Measurements from ENCODE around the gene STPG1. TPM values are rescaled to one million over a fixed set of nuclear protein-coding genes. Genes with fewer than 3 reads are reported as not detected.

Gene STPG1
- total and polyA plus RNA-seq, 9 of the 15 experiments (the other 6 are each of a cell fraction or from before 2014, with no cell fraction given): 5.0 to 11.9 (median 8.3) TPM

DNA sequence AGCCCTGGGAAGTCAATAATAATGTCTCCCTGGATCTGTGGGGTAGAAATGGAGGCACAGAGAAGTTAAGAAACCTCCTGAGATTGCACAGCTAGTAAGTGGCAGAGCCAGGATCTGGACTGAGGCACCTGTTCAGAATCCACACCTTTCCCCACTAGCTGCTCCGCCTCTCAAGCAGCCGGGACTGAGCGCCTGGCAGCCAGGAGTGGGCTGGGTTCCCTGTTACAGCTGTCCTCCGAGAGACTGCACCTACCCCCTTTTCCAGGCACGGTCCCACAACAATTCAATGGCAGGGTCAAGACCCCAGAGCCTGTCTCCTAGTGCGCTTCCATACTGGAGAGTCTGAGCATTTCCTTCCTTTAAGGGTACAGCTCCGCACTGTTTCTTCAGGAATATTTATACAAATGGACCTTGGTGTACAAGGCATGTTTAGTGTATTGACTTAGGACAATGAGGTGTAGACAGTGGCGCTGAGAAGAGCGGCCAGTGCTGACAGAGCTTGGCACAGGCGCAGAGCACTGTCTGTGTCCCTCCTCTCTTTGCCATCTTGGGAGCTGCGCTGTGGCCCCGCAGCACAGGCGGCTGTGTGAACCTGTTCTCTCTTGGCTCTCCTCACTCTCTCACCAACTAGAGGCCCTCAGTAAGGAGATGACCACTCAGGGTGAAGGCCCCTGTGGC is 70.0 kb downstream of the STPG1 start:
- ChIA-PET POLR2A (interaction anchor here (0.6 to 1.1 kb wide), 2 partner anchors 135 to 141 kb away, joined by 3 to 4 read pairs; no protein-coding TSS in a partner anchor), CTCF (ENCODE audit: low intra/inter-chr PET ratio) (no interaction called here)
- Histone ChIP-seq H4K20me1 (replicated peaks; ENCODE audit: control insufficient read depth, insufficient read depth, low read length) (peaks cover 11% of the 10 kb centered on the region), H3K36me3 (ENCODE audit: control insufficient read depth, insufficient read depth, low read length) (no peaks in the 10 kb centered on the region), H3K79me2 (ENCODE audit: control insufficient read depth, insufficient read depth, low read length) (no peaks in the 10 kb centered on the region), H2AFZ (ENCODE audit: low read depth, low read length) (no peak overlapping the region), H3K27ac (ENCODE audit: extremely low read depth, low read depth, low read length) (no peak overlapping the region), H3K4me2 (ENCODE audit: insufficient read depth, low read length) (no peak overlapping the region), H3K4me3 (no peak overlapping the region), H3K27me3 (ENCODE audit: control insufficient read depth in 2 of 2, insufficient read depth in 2 of 2, low read length in 2 of 2) (peaks cover 29 to 82% of the 10 kb centered on the region in 2 experiments), H3K9ac (ENCODE audit: insufficient read depth in 1 of 2, low read depth in 2 of 2, low read length in 2 of 2) (no peak overlapping the region), H3K9me3 (replicated peaks; ENCODE audit: control insufficient read depth, insufficient read depth, low read depth, low read length) (no peaks in the 10 kb centered on the region), H3K4me1 (replicated peaks in 1 of 2; ENCODE audit: control insufficient read depth in 2 of 2, insufficient read depth in 2 of 2, low read length in 2 of 2) (peaks cover 0 to 13% of the 10 kb centered on the region in 2 experiments; a peak in 2 of 5 replicates), H3K9me1 (ENCODE audit: control insufficient read depth, insufficient read depth, low read length) (no peaks in the 10 kb centered on the region)
- ATAC-seq: no peak; the same call in 2 of the 3 replicates
- no peak for FAIRE-seq
- no TSS peak for BruUV-seq (replicated peaks)
- no peak for TF ChIP-seq SRSF7 (optimal IDR thresholded peaks at IDR 0.05; ENCODE audit: low read depth, low read length)
- TF ChIP-seq GTF2A2 (tag; IDR thresholded peaks at IDR 0.05): no peak
- no peak for TF ChIP-seq ARNT (IDR thresholded peaks at IDR 0.05)
- TF ChIP-seq, protein P1, sequence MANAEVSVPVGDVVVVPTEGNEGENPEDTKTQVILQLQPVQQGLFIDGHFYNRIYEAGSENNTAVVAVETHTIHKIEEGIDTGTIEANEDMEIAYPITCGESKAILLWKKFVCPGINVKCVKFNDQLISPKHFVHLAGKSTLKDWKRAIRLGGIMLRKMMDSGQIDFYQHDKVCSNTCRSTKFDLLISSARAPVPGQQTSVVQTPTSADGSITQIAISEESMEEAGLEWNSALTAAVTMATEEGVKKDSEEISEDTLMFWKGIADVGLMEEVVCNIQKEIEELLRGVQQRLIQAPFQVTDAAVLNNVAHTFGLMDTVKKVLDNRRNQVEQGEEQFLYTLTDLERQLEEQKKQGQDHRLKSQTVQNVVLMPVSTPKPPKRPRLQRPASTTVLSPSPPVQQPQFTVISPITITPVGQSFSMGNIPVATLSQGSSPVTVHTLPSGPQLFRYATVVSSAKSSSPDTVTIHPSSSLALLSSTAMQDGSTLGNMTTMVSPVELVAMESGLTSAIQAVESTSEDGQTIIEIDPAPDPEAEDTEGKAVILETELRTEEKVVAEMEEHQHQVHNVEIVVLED (CRISPR knock-in tag; IDR thresholded peaks at IDR 0.05): no peak
- no peak for TF ChIP-seq KLF1 (tag; IDR thresholded peaks at IDR 0.05)
- TF ChIP-seq, protein P2, sequence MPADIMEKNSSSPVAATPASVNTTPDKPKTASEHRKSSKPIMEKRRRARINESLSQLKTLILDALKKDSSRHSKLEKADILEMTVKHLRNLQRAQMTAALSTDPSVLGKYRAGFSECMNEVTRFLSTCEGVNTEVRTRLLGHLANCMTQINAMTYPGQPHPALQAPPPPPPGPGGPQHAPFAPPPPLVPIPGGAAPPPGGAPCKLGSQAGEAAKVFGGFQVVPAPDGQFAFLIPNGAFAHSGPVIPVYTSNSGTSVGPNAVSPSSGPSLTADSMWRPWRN (IDR thresholded peaks at IDR 0.05; ENCODE audit: low read depth): no peak
- TF ChIP-seq U2AF2 (optimal IDR thresholded peaks at IDR 0.05; ENCODE audit: low read depth, low read length): no peak
- no peak for TF ChIP-seq LEF1 (IDR thresholded peaks at IDR 0.05)
- no peak for TF ChIP-seq JUND (IDR thresholded peaks at IDR 0.05; ENCODE audit: borderline replicate concordance, low read depth, low read length)
- no peak for TF ChIP-seq JUND (tag; IDR thresholded peaks at IDR 0.05; ENCODE audit: borderline replicate concordance, low read depth, low read length)
- no peak for TF ChIP-seq KLF6 (CRISPR knock-in tag; IDR thresholded peaks at IDR 0.05; ENCODE audit: borderline replicate concordance)
- 5% methylated on average over 13 of the region's 13 CpGs for WGBS (ENCODE audit: insufficient coverage, low coverage, missing lambda C conversion rate)
- in situ Hi-C loops (cut with MboI) (no loop called here), intact Hi-C loops (cut with micrococcal nuclease) (no loop called here)
- DNase-seq (ENCODE audit: extremely low read depth in 1 of 4, low spot score in 3 of 4): no peak
